ENCODE data around the gene TLCD3B. TPM values are rescaled to one million over a fixed set of nuclear protein-coding genes. Genes with fewer than 3 reads are reported as not detected.

The TLCD3B gene
- polyA plus RNA-seq, 1 experiment = not detected

DNA sequence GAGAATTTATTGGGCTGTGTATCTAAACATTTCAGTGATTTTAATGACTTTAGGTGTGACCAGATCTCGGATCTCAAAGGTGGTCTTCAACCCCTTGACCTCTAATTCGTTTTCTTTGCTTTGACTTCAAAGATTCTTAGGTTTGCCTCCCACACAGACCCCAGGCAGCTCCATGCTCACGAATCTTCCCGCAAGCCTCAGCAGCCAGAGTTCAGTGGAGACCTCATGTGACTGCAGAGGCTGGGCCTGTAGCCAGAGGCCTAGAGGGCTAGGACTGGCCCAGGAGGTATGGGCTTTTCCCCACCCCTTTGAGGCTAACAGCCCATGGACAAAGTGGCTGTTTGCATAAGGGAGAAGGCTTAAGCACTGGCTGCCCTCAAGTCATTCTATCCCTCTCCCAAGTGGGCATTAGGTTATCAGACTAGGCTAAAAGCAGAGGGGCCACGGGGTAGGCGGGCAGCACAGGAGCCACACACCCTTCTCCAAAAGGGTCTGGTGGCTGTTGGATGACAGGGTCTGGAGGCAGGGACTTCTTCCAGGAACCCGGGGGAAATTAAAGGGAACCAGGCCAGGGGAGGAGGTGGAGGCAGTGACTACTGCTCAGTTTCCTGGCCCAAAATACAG, 38.6 kb downstream of the TLCD3B start:
- Histone ChIP-seq H3K27ac (ENCODE audit: low read depth, low read length) (no peak overlapping the region), H3K4me3 (ENCODE audit: low read depth, low read length) (no peak overlapping the region), H3K27me3 (ENCODE audit: control insufficient read depth, insufficient read depth, low read length) (no peaks in the 10 kb centered on the region), H3K9me3 (ENCODE audit: control insufficient read depth, insufficient read depth, low read length) (no peaks in the 10 kb centered on the region; the same call in 1 of the 2 replicates)
- TF ChIP-seq, protein P1, sequence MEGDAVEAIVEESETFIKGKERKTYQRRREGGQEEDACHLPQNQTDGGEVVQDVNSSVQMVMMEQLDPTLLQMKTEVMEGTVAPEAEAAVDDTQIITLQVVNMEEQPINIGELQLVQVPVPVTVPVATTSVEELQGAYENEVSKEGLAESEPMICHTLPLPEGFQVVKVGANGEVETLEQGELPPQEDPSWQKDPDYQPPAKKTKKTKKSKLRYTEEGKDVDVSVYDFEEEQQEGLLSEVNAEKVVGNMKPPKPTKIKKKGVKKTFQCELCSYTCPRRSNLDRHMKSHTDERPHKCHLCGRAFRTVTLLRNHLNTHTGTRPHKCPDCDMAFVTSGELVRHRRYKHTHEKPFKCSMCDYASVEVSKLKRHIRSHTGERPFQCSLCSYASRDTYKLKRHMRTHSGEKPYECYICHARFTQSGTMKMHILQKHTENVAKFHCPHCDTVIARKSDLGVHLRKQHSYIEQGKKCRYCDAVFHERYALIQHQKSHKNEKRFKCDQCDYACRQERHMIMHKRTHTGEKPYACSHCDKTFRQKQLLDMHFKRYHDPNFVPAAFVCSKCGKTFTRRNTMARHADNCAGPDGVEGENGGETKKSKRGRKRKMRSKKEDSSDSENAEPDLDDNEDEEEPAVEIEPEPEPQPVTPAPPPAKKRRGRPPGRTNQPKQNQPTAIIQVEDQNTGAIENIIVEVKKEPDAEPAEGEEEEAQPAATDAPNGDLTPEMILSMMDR (IDR thresholded peaks at IDR 0.05; ENCODE audit: low read depth, low read length) = no peak
- POLR2A ChIA-PET = interaction anchor here (0.6 kb wide), 1 partner anchor 91 kb away, joined by 4 read pairs; no protein-coding TSS in a partner anchor
- CTCF ChIA-PET = no interaction called here
- DNase-seq (ENCODE audit: low read depth, low spot score) = no peak

DNA sequence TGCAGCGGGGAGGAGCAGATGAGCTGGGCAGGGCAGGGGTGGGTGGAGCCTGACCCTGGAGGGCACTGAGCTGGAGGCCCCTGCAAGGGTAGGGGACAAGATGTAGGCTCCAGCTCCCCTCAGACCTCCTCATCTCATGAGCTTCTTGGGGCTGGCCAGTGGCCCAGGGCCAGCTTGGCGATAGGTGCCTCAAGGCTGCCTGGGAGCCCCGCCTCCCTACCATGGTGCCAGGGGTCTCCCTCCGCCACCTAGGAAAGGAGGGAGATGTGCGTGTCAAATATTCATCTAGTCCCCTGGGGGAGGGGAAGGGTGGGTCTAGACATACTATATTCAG, 39.5 kb downstream of the TLCD3B start:
- ChIA-PET POLR2A (no interaction called here), CTCF (no interaction called here)
- H3K27ac ChIP-seq (ENCODE audit: low read depth, low read length) = no peak overlapping the region
- no peaks in the 10 kb centered on the region; the same call in 1 of the 2 replicates for H3K9me3 ChIP-seq (ENCODE audit: control insufficient read depth, insufficient read depth, low read length)
- no peak for DNase-seq (ENCODE audit: low read depth, low spot score)
- TF ChIP-seq, protein P1 (IDR thresholded peaks at IDR 0.05; ENCODE audit: low read depth, low read length) = no peak
- H3K27me3 ChIP-seq (ENCODE audit: control insufficient read depth, insufficient read depth, low read length) = no peaks in the 10 kb centered on the region
- H3K4me3 ChIP-seq (ENCODE audit: low read depth, low read length) = no peak overlapping the region

DNA sequence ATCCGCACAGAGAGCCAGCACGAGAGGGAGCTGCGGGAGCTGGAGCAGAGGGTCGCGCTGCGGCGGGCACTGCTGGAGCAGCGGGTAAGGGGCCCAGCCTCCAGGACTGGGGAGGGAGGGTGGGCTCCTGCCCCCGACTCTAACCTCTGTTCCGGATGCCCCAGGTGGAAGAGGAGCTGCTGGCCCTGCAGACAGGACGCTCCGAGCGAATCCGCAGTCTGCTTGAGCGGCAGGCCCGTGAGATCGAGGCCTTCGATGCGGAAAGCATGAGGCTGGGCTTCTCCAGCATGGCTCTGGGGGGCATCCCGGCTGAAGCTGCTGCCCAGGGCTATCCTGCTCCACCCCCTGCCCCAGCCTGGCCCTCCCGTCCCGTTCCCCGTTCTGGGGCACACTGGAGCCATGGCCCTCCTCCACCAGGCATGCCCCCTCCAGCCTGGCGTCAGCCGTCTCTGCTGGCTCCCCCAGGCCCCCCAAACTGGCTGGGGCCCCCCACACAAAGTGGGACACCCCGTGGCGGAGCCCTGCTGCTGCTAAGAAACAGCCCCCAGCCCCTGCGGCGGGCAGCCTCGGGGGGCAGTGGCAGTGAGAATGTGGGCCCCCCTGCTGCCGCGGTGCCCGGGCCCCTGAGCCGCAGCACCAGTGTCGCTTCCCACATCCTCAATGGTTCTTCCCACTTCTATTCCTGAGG, 40.0 kb downstream of the TLCD3B start:
- DNase-seq (ENCODE audit: low read depth, low spot score) = no peak
- no peaks in the 10 kb centered on the region; the same call in 1 of the 2 replicates for H3K9me3 ChIP-seq (ENCODE audit: control insufficient read depth, insufficient read depth, low read length)
- TF ChIP-seq, protein P1 (IDR thresholded peaks at IDR 0.05; ENCODE audit: low read depth, low read length) = no peak
- POLR2A ChIA-PET = no interaction called here
- H3K27me3 ChIP-seq (ENCODE audit: control insufficient read depth, insufficient read depth, low read length) = no peaks in the 10 kb centered on the region
- H3K27ac ChIP-seq (ENCODE audit: low read depth, low read length) = no peak overlapping the region
- CTCF ChIA-PET = no interaction called here
- no peak overlapping the region for H3K4me3 ChIP-seq (ENCODE audit: low read depth, low read length)

DNA sequence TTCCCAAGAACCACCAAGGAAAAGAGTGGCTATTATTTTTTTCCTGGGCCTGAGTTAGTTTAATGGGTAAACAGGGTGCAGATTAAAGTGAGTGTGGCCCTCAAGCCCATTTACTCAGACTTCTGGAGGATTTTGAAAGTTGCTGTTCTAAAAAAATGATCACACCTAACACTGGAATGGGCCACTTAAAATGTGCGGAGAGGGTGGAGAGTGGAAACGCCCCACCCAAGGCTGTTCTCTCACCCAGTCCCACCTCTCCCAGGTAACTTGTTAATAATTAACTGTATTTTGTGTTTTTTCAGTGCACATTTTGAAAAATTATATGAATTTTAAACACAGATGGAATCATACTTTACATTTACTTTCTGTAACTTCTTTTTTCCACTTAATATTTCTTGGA, 41.0 kb downstream of the TLCD3B start:
- ChIA-PET CTCF (no interaction called here), POLR2A (no interaction called here)
- DNase-seq (ENCODE audit: low read depth, low spot score) = no peak
- Histone ChIP-seq H3K27me3 (ENCODE audit: control insufficient read depth, insufficient read depth, low read length) (no peaks in the 10 kb centered on the region), H3K4me3 (ENCODE audit: low read depth, low read length) (no peak overlapping the region), H3K27ac (ENCODE audit: low read depth, low read length) (no peak overlapping the region), H3K9me3 (ENCODE audit: control insufficient read depth, insufficient read depth, low read length) (no peaks in the 10 kb centered on the region; the same call in 1 of the 2 replicates)
- TF ChIP-seq, protein P1 (IDR thresholded peaks at IDR 0.05; ENCODE audit: low read depth, low read length) = no peak

DNA sequence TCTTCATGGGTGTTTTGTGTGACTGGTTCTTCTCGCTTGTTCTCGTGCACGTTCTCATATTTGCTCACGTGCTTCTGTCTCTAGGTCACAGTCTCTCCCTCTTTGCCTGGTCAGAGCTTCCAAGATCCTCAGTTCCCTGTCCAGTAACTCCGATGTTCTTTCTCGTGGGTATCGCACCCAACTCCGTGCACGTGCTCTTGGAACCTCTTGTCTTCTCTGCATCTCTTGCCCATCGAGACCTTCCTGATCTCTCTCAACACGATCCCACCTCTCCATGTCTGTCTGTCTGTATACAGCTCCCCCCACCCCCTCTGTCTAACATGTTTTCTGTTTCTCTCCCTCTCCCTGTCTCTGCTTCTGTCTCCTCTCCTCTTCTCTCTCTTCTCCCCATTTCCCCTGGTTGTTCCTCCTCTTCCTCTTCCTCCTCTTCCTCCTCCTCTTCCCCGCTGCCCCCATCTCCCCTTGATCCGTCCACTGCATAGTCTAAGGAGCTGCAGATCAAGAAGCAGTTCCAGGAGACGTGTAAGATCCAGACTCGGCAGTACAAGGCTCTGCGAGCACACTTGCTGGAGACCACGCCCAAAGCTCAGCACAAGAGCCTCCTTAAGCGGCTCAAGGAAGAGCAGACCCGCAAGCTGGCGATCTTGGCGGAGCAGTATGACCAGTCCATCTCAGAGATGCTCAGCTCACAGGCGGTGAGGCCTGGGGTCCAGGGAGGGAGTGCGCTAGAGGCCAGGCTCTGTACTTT, 41.8 kb downstream of the TLCD3B start:
- ChIA-PET POLR2A (no interaction called here), CTCF (interaction anchor here (0.6 kb wide), 1 partner anchor 15 kb away, joined by 9 read pairs; no protein-coding TSS in a partner anchor)
- no peak for DNase-seq (ENCODE audit: low read depth, low spot score)
- no peaks in the 10 kb centered on the region for H3K27me3 ChIP-seq (ENCODE audit: control insufficient read depth, insufficient read depth, low read length)
- H3K9me3 ChIP-seq (ENCODE audit: control insufficient read depth, insufficient read depth, low read length) = no peaks in the 10 kb centered on the region; the same call in 1 of the 2 replicates
- TF ChIP-seq, protein P1 (IDR thresholded peaks at IDR 0.05; ENCODE audit: low read depth, low read length) = no peak
- no peak overlapping the region for H3K4me3 ChIP-seq (ENCODE audit: low read depth, low read length)
- no peak overlapping the region for H3K27ac ChIP-seq (ENCODE audit: low read depth, low read length)
